RWPE1 (cell line): ENCODE measurements around the gene DNAJC13.
"Not testable (repeated sequence)": the region's sequence is repeated elsewhere in the genome, so short reads cannot be mapped to it uniquely, and the experiment has no call there.

ENCODE experiments used
- CTCF ChIA-PET: fragments of 350-600 bp; sonication (Branson Sonifier 250); formaldehyde crosslinking; extraction: SDS; loops from one replicate; lab custom pipeline; 2021; lab: Yijun Ruan, JAX
- POLR2A ChIA-PET: fragments of 400-600 bp; formaldehyde crosslinking; extraction: SDS; loops from one replicate; lab custom pipeline; 2020; ENCODE audit warnings: antibody characterized with exemption; ENCODE audit not compliant: low non-redundant PET; lab: Yijun Ruan, JAX
- DNase-seq: peaks from one replicate; pipeline ENCODE4 v3.0.0; 2012; ENCODE audit warnings: low spot score
- H3K27ac ChIP-seq: fragments of 450-650 bp; 2 replicates; pipeline ENCODE4 v1.5.1; 2017
- TF ChIP-seq, protein P1 (sequence below): fragments of 450-650 bp; conservative IDR thresholded peaks from 2 replicates; pipeline ENCODE4 v1.5.1; 2017; ENCODE audit warnings: low read depth, mild to moderate bottlenecking

Gene DNAJC13

DNA sequence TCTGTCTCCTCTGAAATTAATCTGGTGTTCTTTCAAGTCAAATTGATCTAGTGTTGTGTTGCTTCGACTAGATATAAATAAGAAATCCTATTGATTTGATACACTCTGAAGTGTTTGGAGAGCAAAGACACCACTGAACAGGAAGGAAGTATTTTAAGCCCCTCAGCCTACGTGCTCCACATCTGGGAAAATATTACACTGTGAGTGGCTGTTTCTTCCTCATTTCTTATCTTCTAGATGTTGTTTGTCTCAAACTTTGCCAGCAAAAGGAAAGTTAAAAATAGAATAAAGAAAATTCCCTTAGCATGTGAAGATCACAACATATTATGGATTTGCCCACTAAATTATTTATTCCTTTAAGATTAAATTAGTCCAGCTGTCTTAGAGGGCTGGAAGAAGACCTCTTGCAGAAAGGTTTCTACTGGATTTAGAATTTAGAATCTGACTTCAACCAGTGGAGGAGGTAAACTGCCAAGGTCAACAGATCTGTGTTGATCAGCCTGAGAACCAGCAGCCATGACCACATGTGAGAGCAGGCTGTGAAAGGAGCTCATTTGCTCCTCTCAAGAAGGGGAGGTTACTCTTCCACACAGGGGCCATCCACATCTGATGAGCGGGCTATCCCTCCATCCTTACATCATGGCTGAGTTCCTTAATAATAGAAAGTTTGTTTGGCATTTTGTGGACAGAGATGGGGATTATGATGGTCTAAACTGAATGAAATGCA, 133.4 kb downstream of the DNAJC13 start:
- TF ChIP-seq, protein P1, sequence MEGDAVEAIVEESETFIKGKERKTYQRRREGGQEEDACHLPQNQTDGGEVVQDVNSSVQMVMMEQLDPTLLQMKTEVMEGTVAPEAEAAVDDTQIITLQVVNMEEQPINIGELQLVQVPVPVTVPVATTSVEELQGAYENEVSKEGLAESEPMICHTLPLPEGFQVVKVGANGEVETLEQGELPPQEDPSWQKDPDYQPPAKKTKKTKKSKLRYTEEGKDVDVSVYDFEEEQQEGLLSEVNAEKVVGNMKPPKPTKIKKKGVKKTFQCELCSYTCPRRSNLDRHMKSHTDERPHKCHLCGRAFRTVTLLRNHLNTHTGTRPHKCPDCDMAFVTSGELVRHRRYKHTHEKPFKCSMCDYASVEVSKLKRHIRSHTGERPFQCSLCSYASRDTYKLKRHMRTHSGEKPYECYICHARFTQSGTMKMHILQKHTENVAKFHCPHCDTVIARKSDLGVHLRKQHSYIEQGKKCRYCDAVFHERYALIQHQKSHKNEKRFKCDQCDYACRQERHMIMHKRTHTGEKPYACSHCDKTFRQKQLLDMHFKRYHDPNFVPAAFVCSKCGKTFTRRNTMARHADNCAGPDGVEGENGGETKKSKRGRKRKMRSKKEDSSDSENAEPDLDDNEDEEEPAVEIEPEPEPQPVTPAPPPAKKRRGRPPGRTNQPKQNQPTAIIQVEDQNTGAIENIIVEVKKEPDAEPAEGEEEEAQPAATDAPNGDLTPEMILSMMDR, result no peak
- ChIA-PET POLR2A (no interaction called here), CTCF (no interaction called here)
- no peak for DNase-seq
- H3K27ac ChIP-seq, result no peak overlapping the region

DNA sequence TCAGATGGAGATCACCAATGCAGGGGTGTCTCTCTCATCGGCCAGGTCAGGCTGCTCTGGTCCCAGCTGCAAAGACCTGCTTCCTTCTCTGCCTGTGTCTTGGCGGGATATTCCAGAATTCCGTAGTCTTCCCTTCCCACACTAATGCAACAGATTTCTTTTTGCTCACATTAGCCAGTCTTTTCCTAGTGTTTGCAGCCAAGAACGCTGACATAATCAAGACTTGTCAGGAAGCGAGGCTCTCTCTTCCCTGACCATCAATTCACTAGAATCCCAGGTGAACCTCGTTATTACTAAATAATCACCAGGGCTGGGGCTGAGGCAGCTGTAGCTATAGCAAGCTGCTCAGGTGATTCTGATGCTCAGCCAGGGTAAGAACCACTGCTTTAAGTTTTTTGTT, 136.5 kb downstream of the DNAJC13 start:
- TF ChIP-seq, protein P1, result no peak
- DNase-seq, result no peak
- ChIA-PET POLR2A (no interaction called here), CTCF (interaction anchor here (0.6 kb wide), 1 partner anchor 98 kb away, joined by 3 read pairs; no protein-coding TSS in a partner anchor)
- no peak overlapping the region for H3K27ac ChIP-seq

DNA sequence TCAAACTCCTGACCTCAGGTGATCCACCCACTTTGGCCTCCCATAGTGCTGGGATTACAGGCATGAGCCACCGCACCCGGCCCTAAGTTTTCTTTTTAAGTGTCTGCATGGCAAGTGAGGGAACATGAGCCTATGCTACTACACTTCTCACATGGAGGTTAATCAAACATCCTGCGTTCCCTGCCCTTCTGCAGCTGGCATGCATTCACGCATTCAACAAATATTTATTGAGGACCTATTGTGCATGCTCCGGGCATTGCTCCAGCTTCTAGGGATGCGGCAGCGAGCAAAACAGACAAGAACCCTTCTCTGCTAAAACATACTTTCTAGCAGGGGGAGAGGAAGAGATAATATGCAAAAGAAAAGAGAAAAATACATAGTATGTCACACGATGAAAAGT, 137.1 kb downstream of the DNAJC13 start:
- DNase-seq, result no peak
- POLR2A ChIA-PET, result no interaction called here
- TF ChIP-seq, protein P1, result no peak
- CTCF ChIA-PET, result interaction anchor here (0.6 kb wide), 1 partner anchor 97 kb away, joined by 3 read pairs; no protein-coding TSS in a partner anchor
- H3K27ac ChIP-seq, result no peak overlapping the region

DNA sequence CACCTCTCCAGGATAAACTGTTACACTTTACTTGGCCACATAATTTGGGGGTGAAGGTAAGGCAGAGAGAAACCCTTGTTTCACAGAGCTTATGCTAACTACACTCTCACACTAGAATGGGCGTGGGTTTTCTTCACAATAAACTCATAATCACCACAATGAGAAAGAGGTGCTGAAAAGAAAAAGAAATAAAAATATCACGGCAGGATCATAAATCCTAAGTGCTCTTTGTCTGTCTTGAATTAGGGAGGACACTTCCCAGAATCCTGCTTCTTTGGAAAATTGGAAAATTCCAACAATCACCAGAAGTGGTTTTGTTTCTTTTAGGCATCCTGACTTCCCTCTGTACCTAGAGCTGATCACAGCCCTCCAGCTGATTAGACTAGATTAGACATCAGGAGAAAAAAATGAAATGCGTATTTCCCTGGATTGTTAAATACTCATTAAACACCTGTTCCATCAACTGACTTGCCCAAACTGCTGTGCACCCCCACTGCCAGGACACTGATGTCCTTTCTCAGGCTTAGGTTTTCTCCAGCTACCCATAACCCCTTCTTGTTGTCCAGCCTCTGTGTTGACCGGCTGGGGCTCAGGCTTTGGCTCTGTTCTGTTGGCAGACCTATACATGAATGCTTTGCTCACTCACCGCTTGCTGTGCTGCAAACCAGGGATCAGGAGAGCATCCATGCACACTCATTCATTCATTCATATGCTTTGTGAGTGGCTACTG, 138.2 kb downstream of the DNAJC13 start:
- H3K27ac ChIP-seq, result no peak overlapping the region
- POLR2A ChIA-PET, result no interaction called here
- CTCF ChIA-PET, result no interaction called here
- TF ChIP-seq, protein P1, result no peak
- DNase-seq, result no peak

DNA sequence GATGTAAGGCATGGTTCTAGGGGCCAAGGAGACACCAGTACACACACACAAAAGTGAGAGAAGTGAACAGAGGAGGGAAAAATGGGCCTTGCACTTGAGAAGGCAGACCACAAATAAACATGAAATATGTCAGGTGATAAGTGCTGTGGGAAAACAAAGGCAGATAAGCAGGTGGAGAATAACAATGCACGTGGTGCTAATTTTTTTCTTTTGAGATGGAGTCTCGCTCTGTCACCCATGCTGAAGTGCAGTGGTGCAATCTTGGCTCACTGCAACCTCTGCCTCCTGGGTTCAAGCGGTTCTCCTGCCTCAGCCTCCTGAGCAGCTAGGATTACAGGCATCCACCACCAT, 138.7 kb downstream of the DNAJC13 start:
- H3K27ac ChIP-seq, POLR2A ChIA-PET, DNase-seq, CTCF ChIA-PET: not testable (repeated sequence)

DNA sequence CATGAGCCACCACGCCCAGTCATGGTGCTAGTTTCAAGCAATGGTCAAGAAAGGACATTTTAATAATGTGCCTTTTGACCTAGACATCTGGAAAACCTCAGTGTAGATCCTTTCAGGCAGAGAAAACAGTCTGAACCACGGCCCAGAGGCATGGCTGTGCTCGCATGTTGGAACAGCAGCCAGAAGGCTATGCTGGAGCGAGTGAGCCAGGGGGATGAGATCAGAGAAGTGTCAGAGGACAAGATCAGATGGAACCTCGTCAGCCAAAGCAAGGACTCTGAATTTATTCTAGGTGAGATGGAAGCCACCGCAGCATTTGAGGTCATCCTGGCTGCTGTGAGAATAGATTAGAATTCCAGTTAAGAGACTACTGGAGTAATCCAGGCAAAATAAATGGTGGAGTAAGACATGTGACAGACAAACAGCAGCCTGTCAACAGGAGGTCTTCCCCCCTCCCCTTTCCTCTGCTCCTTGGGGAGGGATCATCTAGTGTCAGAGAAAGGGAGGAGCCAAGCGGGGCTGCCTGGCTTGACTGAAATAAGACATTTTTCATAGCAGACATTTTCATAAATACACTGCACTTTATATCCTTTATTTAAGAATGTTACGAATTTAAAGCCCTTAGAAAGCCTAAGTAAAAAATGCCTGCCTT, 139.3 kb downstream of the DNAJC13 start:
- TF ChIP-seq, protein P1, result no peak
- CTCF ChIA-PET, result no interaction called here
- no peak overlapping the region for H3K27ac ChIP-seq
- POLR2A ChIA-PET, result no interaction called here
- no peak for DNase-seq

DNA sequence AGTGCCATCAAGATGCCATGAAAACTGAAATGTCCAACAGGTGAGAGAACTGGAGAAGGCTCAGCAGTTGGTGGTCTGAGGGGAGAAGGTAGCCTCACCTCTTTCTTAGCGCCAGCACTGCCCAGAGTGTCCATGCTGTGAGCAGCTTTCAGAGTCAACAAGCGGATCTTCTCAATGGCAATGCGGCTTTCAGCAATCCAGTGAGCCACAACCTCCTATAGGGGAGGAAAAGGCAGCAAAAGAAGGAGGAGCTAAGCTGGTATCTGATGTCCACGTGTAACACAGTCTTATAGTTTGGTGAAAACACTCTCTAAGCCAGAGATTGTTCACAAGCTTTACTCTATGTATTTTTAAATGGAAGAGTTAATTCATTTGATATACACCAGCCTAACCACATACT, 143.7 kb downstream of the DNAJC13 start:
- TF ChIP-seq, protein P1, result no peak
- POLR2A ChIA-PET, result no interaction called here
- CTCF ChIA-PET, result no interaction called here
- DNase-seq, result no peak
- H3K27ac ChIP-seq, result no peak overlapping the region
